Measurements from ENCODE around the gene RBM12.

The RBM12 gene

GRCh38 chr20:35664466-35665206, at the start of gene RBM12, which contains the start of gene CPNE1:
RBM12 (minus strand) TSS chr20:35664900; CDS start chr20:35655322, 9,578 bp downstream.
CPNE1 (minus strand) TSS chr20:35664900; CDS start chr20:35632923, 31,977 bp downstream.
- TF ChIP-seq TAF1 (IDR thresholded peaks at IDR 0.05; ENCODE audit: low read depth), result peak; percentile 93
- TF ChIP-seq, protein P1, sequence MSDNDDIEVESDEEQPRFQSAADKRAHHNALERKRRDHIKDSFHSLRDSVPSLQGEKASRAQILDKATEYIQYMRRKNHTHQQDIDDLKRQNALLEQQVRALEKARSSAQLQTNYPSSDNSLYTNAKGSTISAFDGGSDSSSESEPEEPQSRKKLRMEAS (IDR thresholded peaks at IDR 0.05), result peak; percentile 92
- peak; percentile 74; the same call in 1 of the 2 replicates for TF ChIP-seq CREB1 (IDR thresholded peaks at IDR 0.05; ENCODE audit: low read depth)
- peak; percentile 81 for TF ChIP-seq TEAD4 (IDR thresholded peaks at IDR 0.05)
- TF ChIP-seq ZBTB7A (IDR thresholded peaks at IDR 0.05; ENCODE audit: low read depth), result peak; percentile 64; the same call in 1 of the 2 replicates
- no peak for TF ChIP-seq REST (IDR thresholded peaks at IDR 0.05; ENCODE audit: low read depth)
- 0 out of 2 replicates have a peak, but pooled peaks have one; percentile 41 for TF ChIP-seq TCF12 (IDR thresholded peaks at IDR 0.05; ENCODE audit: low read depth)
- no peak for TF ChIP-seq RAD21 (IDR thresholded peaks at IDR 0.05; ENCODE audit: low read depth)
- no peak for TF ChIP-seq FOXM1 (IDR thresholded peaks at IDR 0.05; ENCODE audit: borderline replicate concordance, low read depth)
- peak; percentile 29; the same call in 1 of the 2 replicates for TF ChIP-seq EP300 (IDR thresholded peaks at IDR 0.05; ENCODE audit: borderline replicate concordance)
- TF ChIP-seq EGR1 (IDR thresholded peaks at IDR 0.05), result 0 out of 2 replicates have a peak, but pooled peaks have one; percentile 25
- peak; percentile 97 for TF ChIP-seq YY1 (IDR thresholded peaks at IDR 0.05; ENCODE audit: low read depth)

- TF ChIP-seq YY1 (IDR thresholded peaks at IDR 0.05; ENCODE audit: low read depth), result no peak
- no peak for TF ChIP-seq TCF12 (IDR thresholded peaks at IDR 0.05; ENCODE audit: low read depth)
These were observed 49.4 kb upstream of the RBM12 start for GRCh38 chr20:35714127-35714526.

DNA sequence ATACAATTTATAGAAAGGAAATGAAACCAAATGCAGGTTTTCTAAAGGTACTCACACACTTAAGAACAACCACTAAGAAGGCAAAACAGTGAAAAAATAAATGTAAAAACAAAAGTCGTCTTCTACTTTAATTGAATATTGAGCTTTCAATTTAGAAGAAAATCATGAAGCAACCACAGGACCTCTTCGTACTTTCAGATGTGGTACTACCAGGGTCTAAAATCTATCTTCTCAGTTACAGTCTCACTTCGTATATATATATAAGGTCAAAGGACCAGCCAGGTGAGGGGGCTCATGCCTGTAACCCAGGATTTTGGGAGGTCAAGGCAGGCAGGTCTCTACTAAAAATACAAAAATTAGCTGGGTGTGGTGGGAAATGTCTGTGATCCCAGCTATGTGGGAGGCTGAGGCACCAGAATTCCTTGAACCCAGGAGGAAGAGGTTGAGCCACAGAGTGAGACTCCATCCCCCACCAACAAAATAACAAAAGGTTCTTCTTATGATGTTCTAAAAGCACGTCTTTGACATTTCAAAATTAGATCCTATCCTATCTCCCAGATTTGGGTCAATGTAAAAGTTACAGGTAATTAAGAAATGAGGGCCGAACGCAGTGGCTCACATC, 47.0 kb upstream of the RBM12 start:
- TF ChIP-seq REST (IDR thresholded peaks at IDR 0.05; ENCODE audit: low read depth), result no peak
- TF ChIP-seq CEBPB (IDR thresholded peaks at IDR 0.05), result no peak
- no peak for TF ChIP-seq TAF1 (IDR thresholded peaks at IDR 0.05; ENCODE audit: low read depth)
- no peak for TF ChIP-seq USF1 (IDR thresholded peaks at IDR 0.05)
- no peak for TF ChIP-seq TCF12 (IDR thresholded peaks at IDR 0.05; ENCODE audit: low read depth)
- no peak for TF ChIP-seq FOXM1 (IDR thresholded peaks at IDR 0.05; ENCODE audit: borderline replicate concordance, low read depth)
- TF ChIP-seq CREB1 (IDR thresholded peaks at IDR 0.05; ENCODE audit: low read depth), result no peak
- no peak for TF ChIP-seq ZBTB7A (IDR thresholded peaks at IDR 0.05; ENCODE audit: low read depth)
- TF ChIP-seq EGR1 (IDR thresholded peaks at IDR 0.05), result no peak
- TF ChIP-seq, protein P1 (IDR thresholded peaks at IDR 0.05), result no peak
- TF ChIP-seq RAD21 (IDR thresholded peaks at IDR 0.05; ENCODE audit: low read depth), result no peak
- no peak for TF ChIP-seq TEAD4 (IDR thresholded peaks at IDR 0.05)
- TF ChIP-seq YY1 (IDR thresholded peaks at IDR 0.05; ENCODE audit: low read depth), result no peak
- TF ChIP-seq NFIC (IDR thresholded peaks at IDR 0.05), result no peak
- TF ChIP-seq EP300 (IDR thresholded peaks at IDR 0.05; ENCODE audit: borderline replicate concordance), result no peak

DNA sequence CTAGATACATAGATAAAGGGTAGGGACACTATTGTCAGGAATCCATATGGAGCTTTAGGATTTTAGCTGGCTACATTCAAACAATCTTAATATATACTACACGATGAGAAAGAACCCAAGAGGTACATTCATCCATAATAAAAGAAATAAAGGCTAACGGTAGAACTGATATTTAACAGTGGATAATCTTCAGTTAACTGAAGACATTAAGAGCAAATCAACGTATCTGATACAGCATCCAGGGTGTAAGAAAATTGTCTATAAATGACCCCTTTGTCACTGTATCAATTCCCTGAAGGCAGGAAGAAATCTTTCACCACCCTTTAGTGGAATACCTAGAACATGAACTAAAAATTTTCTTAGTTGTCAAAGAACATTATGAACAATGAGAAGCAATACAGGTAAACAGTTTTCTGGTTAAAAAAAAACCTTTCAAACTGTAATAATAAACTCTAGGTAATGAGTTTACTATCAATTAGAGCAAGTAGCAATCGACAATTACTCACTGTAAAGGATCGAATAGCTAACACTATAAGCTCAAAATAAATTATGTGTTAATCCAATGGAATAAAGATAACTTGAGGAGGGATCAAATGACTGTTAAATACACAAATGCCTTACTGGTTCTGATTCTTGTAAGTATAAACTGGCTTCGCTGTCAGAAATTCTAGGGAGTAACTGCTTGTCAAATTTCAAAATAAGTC, 46.3 kb upstream of the RBM12 start:
- TF ChIP-seq EGR1 (IDR thresholded peaks at IDR 0.05) (no peak), TAF1 (IDR thresholded peaks at IDR 0.05; ENCODE audit: low read depth) (no peak), NFIC (IDR thresholded peaks at IDR 0.05) (no peak), TEAD4 (IDR thresholded peaks at IDR 0.05) (no peak), FOXM1 (IDR thresholded peaks at IDR 0.05; ENCODE audit: borderline replicate concordance, low read depth) (no peak), CEBPB (IDR thresholded peaks at IDR 0.05) (no peak), RAD21 (IDR thresholded peaks at IDR 0.05; ENCODE audit: low read depth) (no peak), ZBTB7A (IDR thresholded peaks at IDR 0.05; ENCODE audit: low read depth) (no peak), EP300 (IDR thresholded peaks at IDR 0.05; ENCODE audit: borderline replicate concordance) (no peak), CREB1 (IDR thresholded peaks at IDR 0.05; ENCODE audit: low read depth) (no peak), TCF12 (IDR thresholded peaks at IDR 0.05; ENCODE audit: low read depth) (no peak)

DNA sequence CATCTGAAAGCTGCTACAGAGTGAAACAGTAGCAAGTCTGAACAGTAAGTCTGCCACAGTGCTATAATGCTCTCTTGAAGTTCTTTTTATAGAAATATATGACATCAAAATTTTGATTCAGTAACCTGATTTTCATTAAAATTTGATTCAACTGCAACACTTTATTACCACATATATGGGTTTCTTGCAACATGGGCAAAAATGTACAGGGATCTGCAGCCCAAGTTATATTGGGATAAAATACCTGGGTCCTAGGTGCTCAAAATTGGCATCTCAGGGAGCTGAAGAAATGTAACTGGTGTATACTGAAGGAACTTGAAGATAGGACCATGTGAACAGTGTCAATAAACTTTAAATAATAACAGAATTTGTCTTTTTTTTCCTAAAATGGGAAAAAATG, 45.3 kb upstream of the RBM12 start:
- TF ChIP-seq REST (IDR thresholded peaks at IDR 0.05; ENCODE audit: low read depth) (no peak), USF1 (IDR thresholded peaks at IDR 0.05) (no peak), TCF12 (IDR thresholded peaks at IDR 0.05; ENCODE audit: low read depth) (no peak), FOXM1 (IDR thresholded peaks at IDR 0.05; ENCODE audit: borderline replicate concordance, low read depth) (no peak), YY1 (IDR thresholded peaks at IDR 0.05; ENCODE audit: low read depth) (no peak), TEAD4 (IDR thresholded peaks at IDR 0.05) (no peak), RAD21 (IDR thresholded peaks at IDR 0.05; ENCODE audit: low read depth) (no peak), CREB1 (IDR thresholded peaks at IDR 0.05; ENCODE audit: low read depth) (no peak), EP300 (IDR thresholded peaks at IDR 0.05; ENCODE audit: borderline replicate concordance) (no peak), EGR1 (IDR thresholded peaks at IDR 0.05) (no peak), NFIC (IDR thresholded peaks at IDR 0.05) (no peak), TAF1 (IDR thresholded peaks at IDR 0.05; ENCODE audit: low read depth) (no peak), CEBPB (IDR thresholded peaks at IDR 0.05) (no peak)
- TF ChIP-seq, protein P1 (IDR thresholded peaks at IDR 0.05), result no peak

All from Ishikawa (cell line).